NCI-H146 (cell line): Measurements from ENCODE around the gene VAMP7.
A peak's percentile ranks its signal among the peaks of the same experiment; 100 is the strongest.
"Not testable (repeated sequence)": the region's sequence is repeated elsewhere in the genome, so short reads cannot be mapped to it uniquely, and the experiment has no call there.

ENCODE experiments used
- DNase-seq: peaks from one replicate; lab custom pipeline; 2025; lab: John Stamatoyannopoulos, UW

The VAMP7 gene

GRCh38 chrX:155881158-155881993 is at the start of gene VAMP7:
TSS of gene VAMP7 (plus strand) at chrX:155881345. CDS start at chrX:155889467, 8,122 bp downstream.
- DNase-seq, result peak; percentile 89

GRCh38 chrX:155841232-155841631 is 39.9 kb upstream of the VAMP7 start:
- DNase-seq, result no peak

- DNase-seq, result not testable (repeated sequence)
Observed at GRCh38 chrX:155851786-155852185, 29.4 kb upstream of the VAMP7 start.

GRCh38 chrX:155857561-155857960 is 23.6 kb upstream of the VAMP7 start:
- DNase-seq, result no peak

- DNase-seq, result no peak
Observed at GRCh38 chrX:155864655-155865054, 16.5 kb upstream of the VAMP7 start.

GRCh38 chrX:155865193-155865592 is 16.0 kb upstream of the VAMP7 start:
- no peak for DNase-seq

- DNase-seq, result no peak
Observed at GRCh38 chrX:155867821-155868220, 13.3 kb upstream of the VAMP7 start.

GRCh38 chrX:155870958-155871357 is 10.2 kb upstream of the VAMP7 start:
- DNase-seq, result no peak

GRCh38 chrX:155871934-155872333 is 9.2 kb upstream of the VAMP7 start:
- no peak for DNase-seq

- DNase-seq, result no peak
Observed at GRCh38 chrX:155873188-155873587, 8.0 kb upstream of the VAMP7 start.

GRCh38 chrX:155874571-155875244 is 6.4 kb upstream of the VAMP7 start:
- no peak for DNase-seq

- DNase-seq, result no peak
Observed at GRCh38 chrX:155876704-155877103, 4.4 kb upstream of the VAMP7 start.

- no peak for DNase-seq
Observed at GRCh38 chrX:155877288-155877687, 3.9 kb upstream of the VAMP7 start.

GRCh38 chrX:155880586-155881157 is 473 bp upstream of the VAMP7 start:
- peak; percentile 11 for DNase-seq

- DNase-seq, result no peak
Observed at GRCh38 chrX:155886409-155886808, 5.3 kb downstream of the VAMP7 start.

GRCh38 chrX:155888139-155888538 is 7.0 kb downstream of the VAMP7 start:
- DNase-seq, result no peak

- DNase-seq, result no peak
Observed at GRCh38 chrX:155889328-155889727, 8.2 kb downstream of the VAMP7 start.

GRCh38 chrX:155891446-155892210 is 10.5 kb downstream of the VAMP7 start:
- no peak for DNase-seq

- no peak for DNase-seq
Observed at GRCh38 chrX:155893521-155893920, 12.4 kb downstream of the VAMP7 start.

- DNase-seq, result no peak
Observed at GRCh38 chrX:155896512-155896911, 15.4 kb downstream of the VAMP7 start.

GRCh38 chrX:155899366-155899765 is 18.2 kb downstream of the VAMP7 start:
- no peak for DNase-seq

- DNase-seq, result no peak
Observed at GRCh38 chrX:155900765-155901164, 19.6 kb downstream of the VAMP7 start.
